CD4-positive, alpha-beta T cell treated with Interleukin-21 for 1 hour (primary cell): Measurements from ENCODE around the gene OR6Q1.
"Not testable (repeated sequence)": the region's sequence is repeated elsewhere in the genome, so short reads cannot be mapped to it uniquely, and the experiment has no call there.

ENCODE experiments used
- DNase-seq: peaks from one replicate; pipeline ENCODE4 v3.0.0-alpha.2; 2020

The OR6Q1 gene

GRCh38 chr11:58030653-58031052 is at the start of gene OR6Q1:
Gene OR6Q1 (plus strand): TSS chr11:58030953. CDS start chr11:58030953, 0 bp downstream.
- no peak for DNase-seq

- no peak for DNase-seq
Measured at GRCh38 chr11:57981536-57981935, 49.2 kb upstream of the OR6Q1 start.

GRCh38 chr11:57982776-57983175 is 48.0 kb upstream of the OR6Q1 start:
- DNase-seq: no peak

GRCh38 chr11:57983191-57983590 is 47.6 kb upstream of the OR6Q1 start:
- DNase-seq: no peak

- not testable (repeated sequence) for DNase-seq
Measured at GRCh38 chr11:57999523-57999922, 31.2 kb upstream of the OR6Q1 start.

GRCh38 chr11:58000021-58000420 is 30.7 kb upstream of the OR6Q1 start:
- DNase-seq: not testable (repeated sequence)

- no peak for DNase-seq
Measured at GRCh38 chr11:58000699-58001098, 30.1 kb upstream of the OR6Q1 start.

GRCh38 chr11:58003036-58003435 is 27.7 kb upstream of the OR6Q1 start:
- no peak for DNase-seq

- DNase-seq: no peak
Measured at GRCh38 chr11:58003591-58003990, 27.2 kb upstream of the OR6Q1 start.

GRCh38 chr11:58004664-58005063 is 26.1 kb upstream of the OR6Q1 start:
- no peak for DNase-seq

GRCh38 chr11:58006940-58007339 is 23.8 kb upstream of the OR6Q1 start:
- no peak for DNase-seq

- DNase-seq: no peak
Measured at GRCh38 chr11:58011771-58012170, 19.0 kb upstream of the OR6Q1 start.

GRCh38 chr11:58023435-58023931 is 7.3 kb upstream of the OR6Q1 start, which contains the start of gene OR9Q1:
Gene OR9Q1 (plus strand): TSS chr11:58023881. CDS start chr11:58179445, 155,564 bp downstream.
- no peak for DNase-seq

GRCh38 chr11:58024601-58025091 is 6.1 kb upstream of the OR6Q1 start:
- DNase-seq: no peak

- DNase-seq: no peak
Measured at GRCh38 chr11:58027341-58027740, 3.4 kb upstream of the OR6Q1 start.

GRCh38 chr11:58028687-58029411 is 1.9 kb upstream of the OR6Q1 start:
- peak; percentile 9 for DNase-seq

GRCh38 chr11:58034471-58034870 is 3.7 kb downstream of the OR6Q1 start:
- DNase-seq: no peak

GRCh38 chr11:58039589-58039988 is 8.8 kb downstream of the OR6Q1 start:
- DNase-seq: no peak

GRCh38 chr11:58043379-58043778 is 12.6 kb downstream of the OR6Q1 start:
- no peak for DNase-seq

- no peak for DNase-seq
Measured at GRCh38 chr11:58046231-58046630, 15.5 kb downstream of the OR6Q1 start.

GRCh38 chr11:58047818-58048217 is 17.1 kb downstream of the OR6Q1 start:
- no peak for DNase-seq

GRCh38 chr11:58055806-58056401 is 25.2 kb downstream of the OR6Q1 start:
- DNase-seq: no peak

- DNase-seq: no peak
Measured at GRCh38 chr11:58057481-58057880, 26.7 kb downstream of the OR6Q1 start.
